GM04504 (cell line): Measurements from ENCODE around the gene LRP2.
"Not testable (repeated sequence)": the region's sequence is repeated elsewhere in the genome, so short reads cannot be mapped to it uniquely, and the experiment has no call there.

Experiments
- DNase-seq: peaks from one replicate; pipeline ENCODE4 v3.0.0-alpha.2; 2012; ENCODE audit warnings: low read depth

Gene LRP2

GRCh38 chr2:169301596-169302335 is 60.6 kb downstream of the LRP2 start:
- DNase-seq: no peak

GRCh38 chr2:169300636-169301530 is 61.5 kb downstream of the LRP2 start:
- DNase-seq: no peak

DNA sequence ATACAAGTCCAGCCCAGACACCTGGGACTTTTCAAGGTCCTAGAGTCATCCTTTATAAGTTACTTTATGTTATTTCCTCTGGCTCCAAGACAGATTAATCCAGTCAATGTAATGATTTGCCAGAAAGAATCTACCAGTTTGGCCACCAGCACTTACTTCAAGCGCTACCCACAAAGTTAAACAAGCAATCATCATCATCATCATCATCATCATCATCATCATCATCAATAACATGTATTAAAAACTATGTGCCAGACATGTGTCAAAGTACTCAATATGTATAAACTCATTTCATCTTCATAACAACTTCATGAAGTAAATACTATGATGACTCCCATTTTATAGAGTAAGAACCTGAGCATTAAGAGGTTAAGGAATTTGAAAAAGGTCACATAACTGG is 64.3 kb downstream of the LRP2 start:
- DNase-seq: no peak

DNA sequence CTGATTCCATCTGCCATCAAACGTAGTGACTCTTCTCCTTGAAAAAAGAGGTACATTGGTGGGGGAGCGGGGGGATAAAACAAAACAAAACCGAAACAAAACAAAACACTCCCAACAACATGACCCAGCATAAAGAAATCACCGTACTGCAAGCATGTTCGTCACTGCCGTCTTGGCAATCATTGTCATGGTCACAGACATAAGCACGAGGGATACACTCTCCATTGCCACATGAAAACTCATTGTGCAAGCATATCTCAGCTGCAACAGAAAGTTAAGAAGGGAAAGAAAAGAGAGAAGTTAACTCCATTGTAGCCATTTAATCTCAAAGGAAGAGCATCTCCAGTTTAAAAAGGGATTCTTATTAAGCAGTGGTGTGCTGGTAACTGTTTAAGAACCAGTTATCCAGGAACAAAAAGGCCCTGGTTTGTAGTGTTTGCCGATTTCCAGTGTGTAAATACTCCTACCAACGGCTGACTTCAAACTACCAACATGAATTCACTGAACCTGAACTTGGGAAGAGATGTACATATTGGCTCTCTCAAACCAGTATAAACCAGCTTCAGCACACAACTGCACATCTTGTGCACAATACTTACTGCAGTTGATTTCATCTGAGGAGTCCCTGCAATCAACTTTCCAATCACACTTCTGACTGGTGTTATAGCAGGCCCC is 68.2 kb downstream of the LRP2 start:
- DNase-seq: no peak

DNA sequence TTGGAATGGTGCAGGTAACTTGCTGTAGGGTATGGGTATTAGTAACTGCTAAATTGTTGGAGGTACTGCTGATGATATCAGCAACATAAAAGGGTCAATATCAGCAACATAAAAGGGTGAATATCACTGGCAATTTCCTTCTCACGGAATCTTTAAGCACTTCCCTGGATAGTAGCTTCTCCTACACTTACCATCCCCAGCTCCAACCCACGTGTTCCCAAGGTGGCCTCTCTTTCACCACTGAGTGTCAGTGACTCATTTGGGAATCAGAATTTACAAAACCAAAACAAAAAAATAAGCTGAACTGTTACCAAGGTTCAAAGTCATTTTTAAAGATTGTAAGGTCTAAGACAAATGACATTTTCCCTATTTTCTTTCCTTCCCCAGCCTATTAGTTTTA is 70.8 kb downstream of the LRP2 start:
- no peak for DNase-seq

- DNase-seq: no peak
These were observed 71.9 kb downstream of the LRP2 start for GRCh38 chr2:169290433-169290832.

GRCh38 chr2:169287666-169288065 is 74.7 kb downstream of the LRP2 start:
- no peak for DNase-seq

- DNase-seq: no peak
These were observed 75.6 kb downstream of the LRP2 start for GRCh38 chr2:169286624-169287231.

GRCh38 chr2:169285531-169286235 is 76.7 kb downstream of the LRP2 start:
- DNase-seq: no peak

GRCh38 chr2:169280502-169280901 is 81.8 kb downstream of the LRP2 start:
- DNase-seq: no peak

DNA sequence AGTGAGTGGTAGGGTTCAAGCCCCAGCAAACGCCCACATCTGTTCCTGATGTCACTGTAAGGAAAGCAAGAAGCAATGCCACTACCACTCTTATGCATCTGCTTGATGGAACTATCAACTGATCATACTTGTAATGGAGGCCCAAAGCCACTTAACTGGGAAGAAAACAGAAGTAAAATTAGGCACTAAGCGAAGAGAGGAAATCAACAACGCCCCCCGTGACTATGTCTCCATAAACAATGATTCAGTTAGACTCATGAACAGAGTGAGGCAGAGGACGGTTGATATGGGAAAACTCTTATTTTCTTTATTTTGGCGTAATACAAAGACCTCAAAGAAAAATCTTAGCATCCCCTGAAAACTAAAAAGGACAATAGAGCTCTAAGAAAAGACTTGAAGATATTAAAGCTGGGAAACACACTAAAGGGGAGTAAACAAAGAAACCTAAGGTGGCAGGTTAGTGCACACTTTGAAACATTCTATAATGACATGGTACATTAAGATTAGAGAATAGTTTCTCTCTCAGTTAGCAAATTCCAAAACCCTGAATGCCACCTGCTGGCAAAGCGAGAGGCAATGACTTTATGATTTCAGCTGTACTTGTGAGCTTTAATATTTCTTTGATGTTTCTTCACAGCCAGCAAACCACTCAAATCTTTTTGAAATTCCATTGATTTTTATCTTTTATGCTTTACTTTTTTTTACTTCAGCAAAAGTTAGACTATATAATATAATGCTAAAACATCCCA is 86.5 kb downstream of the LRP2 start:
- no peak for DNase-seq

DNA sequence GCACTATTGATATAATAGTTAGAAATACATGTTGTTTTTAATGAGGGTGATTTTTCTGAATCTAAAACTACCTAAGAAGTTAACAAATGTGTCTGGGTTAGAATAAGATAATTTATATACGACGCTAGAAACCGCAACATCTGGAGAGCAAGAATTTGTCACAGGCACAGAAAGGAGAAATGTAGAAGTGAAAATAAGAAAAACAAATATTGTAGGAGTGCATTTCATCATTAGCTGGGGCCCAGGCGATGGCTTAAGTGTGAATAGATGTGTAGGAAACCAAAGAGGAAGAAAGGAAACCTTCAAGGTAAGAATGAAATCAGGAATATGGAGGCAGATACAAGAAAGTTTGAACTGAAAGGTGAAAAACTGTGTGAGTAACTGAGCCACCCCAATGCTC is 90.3 kb downstream of the LRP2 start:
- DNase-seq: no peak

DNA sequence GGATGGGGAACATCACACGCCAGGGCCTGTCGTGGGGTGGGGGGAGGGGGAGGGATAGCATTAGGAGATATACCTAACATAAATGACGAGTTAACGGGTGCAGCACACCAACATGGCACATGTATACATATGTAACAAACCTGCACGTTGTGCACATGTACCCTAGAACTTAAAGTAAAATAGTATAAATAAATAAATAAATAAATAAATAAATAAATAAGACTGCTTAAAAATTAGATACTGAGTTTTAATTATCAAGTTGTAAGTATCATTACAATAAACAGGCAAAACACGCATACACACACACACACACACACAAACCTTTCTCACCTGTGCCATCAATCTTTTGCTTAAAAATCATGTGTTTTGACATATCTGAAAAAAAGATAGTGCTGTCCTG is 91.8 kb downstream of the LRP2 start:
- not testable (repeated sequence) for DNase-seq

GRCh38 chr2:169265591-169265990 is 96.7 kb downstream of the LRP2 start:
- DNase-seq: no peak

DNA sequence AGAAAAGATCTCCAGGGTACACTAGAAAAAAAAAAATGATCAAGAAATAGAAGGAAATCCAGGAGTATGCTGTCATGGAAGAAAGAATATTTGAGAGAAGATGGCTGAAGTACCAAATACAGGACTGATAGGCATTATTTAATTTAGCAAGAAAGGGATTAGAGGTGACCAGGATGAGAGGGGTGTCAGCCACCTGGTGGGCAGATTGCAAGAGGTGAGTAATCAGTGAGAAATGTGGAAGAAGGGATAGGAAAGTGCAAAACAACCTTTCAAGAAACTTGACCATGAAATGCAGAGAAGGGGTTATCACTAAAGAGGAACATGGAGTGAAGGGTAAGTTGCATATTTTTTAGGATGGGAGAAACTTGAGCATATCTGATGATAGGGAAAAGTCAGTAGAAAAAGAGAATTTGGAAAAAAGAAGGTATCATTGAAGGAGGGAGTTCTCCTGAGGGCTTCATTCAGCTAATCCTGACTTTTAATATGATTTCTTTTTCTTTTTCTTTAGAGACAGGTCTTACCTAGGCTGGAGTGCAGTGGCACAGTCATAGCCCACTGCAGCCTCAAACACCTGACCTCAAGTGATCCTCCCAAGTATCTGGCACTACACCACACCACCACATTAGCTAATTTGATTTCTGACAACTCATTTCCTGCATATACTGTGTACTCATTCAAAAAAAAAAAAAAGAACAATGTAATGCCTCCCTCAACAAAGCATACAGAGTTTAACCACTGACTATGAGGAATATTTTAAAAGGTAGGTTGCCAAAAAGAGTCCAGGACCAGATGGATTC is 101.3 kb downstream of the LRP2 start:
- DNase-seq: no peak

DNA sequence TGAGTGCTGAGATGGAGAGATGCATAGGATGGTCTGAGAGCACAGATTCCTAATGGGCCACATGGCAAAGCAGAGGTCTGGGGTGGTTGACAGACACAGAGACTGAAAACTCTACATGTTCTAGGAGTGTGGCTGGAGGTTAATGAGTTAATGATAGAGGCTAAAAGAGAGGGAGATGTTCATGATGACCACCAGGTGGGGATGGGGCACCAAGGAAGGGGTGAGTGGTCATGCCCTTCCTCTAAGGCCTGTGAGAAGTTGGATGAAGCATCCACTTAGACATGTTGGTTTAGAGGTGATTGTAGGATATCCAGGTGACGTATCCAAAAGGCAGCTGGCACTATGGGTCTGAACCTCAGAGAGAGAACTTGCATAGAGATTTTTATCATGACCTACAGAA is 102.1 kb downstream of the LRP2 start:
- no peak for DNase-seq

- DNase-seq: no peak
These were observed 102.9 kb downstream of the LRP2 start for GRCh38 chr2:169259402-169259801.

GRCh38 chr2:169258045-169258601 is 104.2 kb downstream of the LRP2 start:
- DNase-seq: no peak

DNA sequence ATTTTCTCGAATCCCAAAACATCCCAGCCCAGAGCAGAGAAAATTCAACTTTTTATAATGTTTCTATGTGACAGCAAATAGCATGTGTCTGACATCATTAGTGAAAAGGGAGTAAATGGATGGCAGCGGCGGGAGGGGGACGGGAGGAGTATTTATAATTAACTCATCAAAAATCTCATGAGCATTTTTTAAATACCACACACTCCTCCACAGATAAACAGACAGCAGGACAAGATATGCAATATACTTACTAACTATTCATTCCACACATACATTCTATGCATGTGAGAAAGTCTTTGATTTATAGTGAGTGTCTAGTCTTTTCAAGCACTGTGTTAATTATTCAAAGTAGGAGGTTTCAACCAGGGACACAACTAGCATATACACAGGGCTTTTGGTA is 107.6 kb downstream of the LRP2 start:
- no peak for DNase-seq

DNA sequence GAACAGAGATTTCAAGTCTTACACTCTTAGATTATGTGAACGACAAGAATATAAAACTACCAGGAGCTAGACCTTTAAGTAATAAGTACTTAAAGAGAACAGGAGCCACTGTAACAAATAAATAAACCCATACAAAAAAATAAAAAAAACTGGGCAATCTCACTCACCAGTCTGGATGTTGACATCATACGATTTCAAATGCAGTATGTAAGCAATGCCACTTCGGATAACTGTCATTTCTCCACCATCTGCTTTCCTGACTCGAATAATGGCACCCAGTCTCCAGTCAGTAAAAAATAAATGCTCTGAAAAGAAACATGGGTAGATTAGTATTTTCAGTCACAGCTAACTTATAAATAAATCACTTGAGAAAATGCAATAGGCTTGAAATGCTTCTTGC is 115.1 kb downstream of the LRP2 start:
- DNase-seq: no peak
